GM23248 (cell line): Measurements from ENCODE around the gene TACR1. TPM values are rescaled to one million over a fixed set of nuclear protein-coding genes. Genes with fewer than 3 reads are reported as not detected.

Experiments
- DNase-seq: peaks from one replicate; pipeline ENCODE4 v3.0.0-alpha.2; 2015
- H2AFZ ChIP-seq: fragments of 200-600 bp; sonication (generic); 2 replicates; pipeline ENCODE4 v1.6.1; 2016; ENCODE audit warnings: antibody characterized with exemption
- H3F3A ChIP-seq: fragments of 200-600 bp; sonication (generic); 2 replicates; pipeline ENCODE4 v1.6.1; 2016; ENCODE audit warnings: mild to moderate bottlenecking, antibody characterized with exemption, mixed run types; ENCODE audit not compliant: insufficient read depth
- H3K27ac ChIP-seq: fragments of 200-600 bp; sonication (generic); 2 replicates; pipeline ENCODE4 v1.5.1; 2016; ENCODE audit warnings: mild to moderate bottlenecking
- H3K27me3 ChIP-seq: fragments of 200-600 bp; sonication (generic); replicated peaks from 2 replicates; pipeline ENCODE4 v1.6.1; 2016; ENCODE audit warnings: mild to moderate bottlenecking; ENCODE audit not compliant: insufficient read depth
- H3K36me3 ChIP-seq: fragments of 200-600 bp; sonication (generic); 2 replicates; pipeline ENCODE4 v1.6.1; 2016; ENCODE audit warnings: low read depth, mild to moderate bottlenecking
- H3K4me1 ChIP-seq: fragments of 200-600 bp; sonication (generic); 2 replicates; pipeline ENCODE4 v1.6.1; 2016; ENCODE audit warnings: mild to moderate bottlenecking; ENCODE audit not compliant: insufficient read depth
- H3K4me2 ChIP-seq: fragments of 200-600 bp; sonication (generic); one replicate; pipeline ENCODE4 v1.6.1; 2016; ENCODE audit warnings: mild to moderate bottlenecking; ENCODE audit not compliant: unreplicated experiment
- H3K4me3 ChIP-seq: fragments of 200-600 bp; sonication (generic); 2 replicates; pipeline ENCODE4 v1.5.1; 2016; ENCODE audit warnings: mild to moderate bottlenecking
- H3K79me2 ChIP-seq: fragments of 200-600 bp; sonication (generic); 2 replicates; pipeline ENCODE4 v1.6.1; 2016; ENCODE audit warnings: mild to moderate bottlenecking; ENCODE audit not compliant: insufficient read depth
- H3K9ac ChIP-seq: fragments of 200-600 bp; sonication (generic); 2 replicates; pipeline ENCODE4 v1.6.1; 2016; ENCODE audit warnings: mild to moderate bottlenecking
- H3K9me2 ChIP-seq: fragments of 200-600 bp; sonication (generic); 2 replicates; pipeline ENCODE4 v1.6.1; 2016; ENCODE audit warnings: mixed run types, mild to moderate bottlenecking, moderate library complexity; ENCODE audit not compliant: insufficient read depth
- H3K9me3 ChIP-seq: fragments of 200-600 bp; sonication (generic); one replicate; pipeline ENCODE4 v1.6.1; 2017; ENCODE audit warnings: low read depth
- H4K20me1 ChIP-seq: fragments of 200-600 bp; sonication (generic); 2 replicates; pipeline ENCODE4 v1.6.0; 2016; ENCODE audit not compliant: insufficient read depth
- EZH2 ChIP-seq: fragments of 200-600 bp; sonication (generic); IDR thresholded peaks from 2 replicates; pipeline ENCODE4 v1.6.1; 2018; ENCODE audit warnings: antibody characterized with exemption, mild to moderate bottlenecking; ENCODE audit not compliant: insufficient read depth, poor library complexity, severe bottlenecking
- EZH2phosphoT487 ChIP-seq: fragments of 200-600 bp; sonication (generic); IDR thresholded peaks from 2 replicates; pipeline ENCODE4 v1.6.1; 2018; ENCODE audit warnings: antibody characterized with exemption, moderate library complexity, mild to moderate bottlenecking, low read depth; ENCODE audit not compliant: insufficient read depth
- WGBS, 2 experiments: methylation state at CpG; one replicate each; pipeline ENCODE4 v1.1.6; 2015 to 2017; ENCODE audit warnings: low lambda C conversion rate in 2 of 2, low coverage in 1 of 2; ENCODE audit errors: missing lambda C conversion rate in 2 of 2; 5-methylcytosine and 5-hydroxymethylcytosine counted together
- in situ Hi-C: fragments of 300-500 bp; cut with MboI; formaldehyde crosslinking; loops from 2 replicates; pipeline ENCODE4 v1.15.0; 2020
- polyA plus RNA-seq: library from polyadenylated mRNA; unstranded; fragments of >200 nt; fragmentation: Nextera tagmentation; extraction: Ambion mirVana; gene quantifications from 2 replicates; pipeline ENCODE4 v1.2.1, GENCODE V29; 2016
- total RNA-seq: library from RNA; depleted of rRNA; stranded (reverse); fragments of >200 nt; shearing (Covaris generic); gene quantifications from 2 replicates; pipeline ENCODE4 v1.2.3, GENCODE V29; 2014

TACR1 gene
- total and polyA plus RNA-seq, 2 experiments from 2014 or later = 0.11 to 0.65 TPM

DNA sequence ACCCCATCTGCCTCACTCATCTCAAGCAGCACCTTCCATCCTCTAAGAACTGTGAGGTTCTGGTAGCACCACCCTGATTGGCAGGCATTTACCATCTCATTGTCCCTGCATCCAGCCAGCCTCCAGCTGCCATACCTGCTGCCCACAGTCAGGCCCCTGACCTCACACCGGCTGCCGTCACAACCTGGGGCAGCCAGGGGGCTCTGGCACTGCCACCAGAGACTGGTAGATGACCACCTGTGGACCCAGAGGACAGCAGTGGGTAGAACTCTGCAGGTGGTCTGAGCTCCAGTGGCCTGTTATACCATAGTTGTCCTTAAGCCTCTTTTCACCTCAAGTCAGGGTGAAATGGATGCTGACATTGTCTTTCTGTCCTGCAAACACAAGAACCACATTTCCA lies 171.4 kb downstream of the TACR1 start:
- H3K9me2 ChIP-seq = no peaks in the 10 kb centered on the region

DNA sequence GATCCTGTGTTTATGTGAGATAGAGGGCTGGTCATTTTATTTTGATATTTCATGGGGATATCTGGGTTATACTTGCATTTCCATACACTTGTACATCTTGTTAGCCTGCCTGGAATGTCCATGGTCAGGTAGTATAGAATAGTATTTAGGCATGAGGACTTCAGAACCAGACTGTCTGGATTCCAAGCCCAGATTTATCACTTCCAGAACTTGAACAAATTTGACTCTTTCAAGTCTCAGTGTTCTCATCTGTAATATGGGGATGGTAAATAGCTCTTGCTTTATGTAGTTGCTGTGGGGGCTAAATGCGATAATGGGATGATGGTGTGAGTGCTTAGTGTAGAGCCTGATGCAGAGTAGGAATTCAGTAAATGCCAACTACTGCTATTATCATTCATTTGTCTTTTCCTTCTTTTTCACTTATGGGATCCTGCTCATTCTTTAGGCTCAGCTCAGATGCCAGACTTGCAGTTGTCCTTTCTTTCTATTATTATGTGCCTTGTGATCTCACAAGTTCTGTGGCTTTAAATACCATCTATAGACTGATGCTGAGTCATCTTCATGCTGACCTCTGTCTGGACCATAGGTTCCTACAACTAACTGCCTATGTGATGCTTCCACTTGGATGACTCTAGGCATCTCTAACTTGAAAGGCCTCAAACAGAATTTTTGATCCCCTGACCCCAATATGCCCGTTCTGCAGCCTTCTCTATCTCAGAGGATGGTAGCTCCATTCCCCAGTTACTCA lies 173.5 kb downstream of the TACR1 start:
- 94 to 97% methylated on average over 2 of the region's 2 CpGs for WGBS, 2 experiments

More for the DNA sequence above, 171.4 kb downstream of the TACR1 start:
- WGBS, 2 experiments = 92 to 100% methylated on average over 2 of the region's 2 CpGs
- H3F3A ChIP-seq = no peaks in the 10 kb centered on the region
- in situ Hi-C loops = no loop called here
- no peaks in the 10 kb centered on the region for H3K36me3 ChIP-seq
- H3K4me3 ChIP-seq = no peak overlapping the region
- no peaks in the 10 kb centered on the region for H4K20me1 ChIP-seq
- no peak for DNase-seq
- TF ChIP-seq EZH2phosphoT487 (no peak), EZH2 (no peak)
- no peaks in the 10 kb centered on the region for H3K9me3 ChIP-seq
- no peak overlapping the region for H2AFZ ChIP-seq
- H3K4me1 ChIP-seq = peaks cover 2% of the 10 kb centered on the region
- H3K27me3 ChIP-seq = no peaks in the 10 kb centered on the region
- H3K27ac ChIP-seq = no peak overlapping the region
- H3K9ac ChIP-seq = no peak overlapping the region
- H3K4me2 ChIP-seq = no peak overlapping the region
- no peaks in the 10 kb centered on the region for H3K79me2 ChIP-seq

DNA sequence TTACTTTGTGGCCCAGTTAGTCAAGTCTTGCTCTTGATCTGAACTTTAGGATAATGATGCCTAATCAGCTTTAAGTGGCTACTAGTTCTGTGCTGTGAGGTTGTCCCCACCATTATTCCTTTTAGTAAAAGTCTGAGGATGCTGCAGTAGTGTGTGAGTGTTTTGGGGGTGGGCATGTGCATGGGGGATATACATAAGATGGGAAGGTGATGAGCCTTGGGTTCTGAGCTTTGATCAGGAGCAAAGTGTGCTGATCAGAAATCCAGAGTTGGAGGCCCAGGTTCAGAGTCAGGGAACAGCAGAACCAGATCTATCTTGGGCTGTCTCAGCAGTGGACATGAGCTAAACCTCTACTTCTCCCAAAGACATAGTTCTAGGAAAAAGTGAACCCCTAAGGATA lies 174.1 kb downstream of the TACR1 start:
- H3K79me2 ChIP-seq = no peaks in the 10 kb centered on the region
- in situ Hi-C loops = no loop called here
- no peak overlapping the region for H3K27ac ChIP-seq
- no peak overlapping the region for H3K9ac ChIP-seq
- TF ChIP-seq EZH2 (no peak), EZH2phosphoT487 (no peak)
- peaks cover 22% of the 10 kb centered on the region for H3K4me1 ChIP-seq
- no peaks in the 10 kb centered on the region for H4K20me1 ChIP-seq
- H3K27me3 ChIP-seq = no peaks in the 10 kb centered on the region
- no peak overlapping the region for H3K4me3 ChIP-seq
- H3K4me2 ChIP-seq = no peak overlapping the region
- peaks cover 11% of the 10 kb centered on the region; the same call in 1 of the 2 replicates for H3F3A ChIP-seq
- H3K9me3 ChIP-seq = no peaks in the 10 kb centered on the region
- DNase-seq = no peak
- H2AFZ ChIP-seq = no peak overlapping the region
- H3K9me2 ChIP-seq = no peaks in the 10 kb centered on the region
- H3K36me3 ChIP-seq = no peaks in the 10 kb centered on the region

More for the DNA sequence above, 173.5 kb downstream of the TACR1 start:
- Histone ChIP-seq H3K27ac (no peak overlapping the region), H3K79me2 (no peaks in the 10 kb centered on the region), H4K20me1 (no peaks in the 10 kb centered on the region), H3F3A (peaks cover 11% of the 10 kb centered on the region; the same call in 1 of the 2 replicates), H3K4me3 (no peak overlapping the region), H3K27me3 (no peaks in the 10 kb centered on the region), H3K4me2 (no peak overlapping the region), H3K9me3 (no peaks in the 10 kb centered on the region), H3K4me1 (peaks cover 22% of the 10 kb centered on the region), H3K9ac (no peak overlapping the region), H2AFZ (no peak overlapping the region), H3K9me2 (no peaks in the 10 kb centered on the region), H3K36me3 (no peaks in the 10 kb centered on the region)
- TF ChIP-seq EZH2phosphoT487 (no peak), EZH2 (no peak)
- in situ Hi-C loops = no loop called here
- peak; percentile 17 for DNase-seq

DNA sequence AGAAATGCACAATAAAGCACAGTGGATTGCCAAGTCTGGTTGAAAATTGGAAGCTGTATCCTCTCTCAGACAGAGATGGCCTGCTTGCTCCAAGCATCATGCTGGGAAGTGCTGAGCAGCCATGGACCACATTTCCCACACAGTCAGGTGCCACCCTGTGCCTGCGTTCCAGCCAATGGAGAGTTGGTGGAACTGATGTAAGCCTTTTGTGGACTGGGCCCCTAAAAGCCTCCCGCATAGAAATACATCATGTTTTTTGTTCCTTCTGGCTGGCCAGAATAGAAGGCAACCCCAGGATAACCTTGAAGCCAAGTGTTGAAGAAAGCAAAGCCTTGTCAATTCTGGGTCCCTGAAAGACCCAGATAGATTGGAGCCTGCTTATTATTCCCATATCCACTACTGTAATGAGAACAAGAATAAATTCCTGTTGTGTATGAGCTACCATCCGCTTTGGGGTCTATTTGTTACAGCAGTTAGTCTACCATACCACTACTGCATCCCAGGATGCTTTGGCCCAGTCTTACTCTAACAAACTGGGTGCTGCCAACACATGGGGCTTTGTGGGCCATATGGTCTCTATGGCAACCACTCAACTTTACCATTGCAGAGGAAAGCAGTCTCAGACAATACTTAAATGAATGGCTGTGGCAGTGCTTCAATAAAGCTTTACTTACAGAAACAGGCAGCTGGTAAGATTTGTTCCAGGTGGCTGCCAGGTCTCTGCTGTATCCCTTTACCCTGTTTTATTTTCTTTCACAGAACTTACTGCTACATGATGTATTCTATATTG lies 175.5 kb downstream of the TACR1 start:
- in situ Hi-C loops = no loop called here
- H3K4me3 ChIP-seq = no peak overlapping the region
- TF ChIP-seq EZH2phosphoT487 (no peak), EZH2 (no peak)
- H3K9me3 ChIP-seq = no peaks in the 10 kb centered on the region
- H3K4me2 ChIP-seq = no peak overlapping the region
- H3K9me2 ChIP-seq = no peaks in the 10 kb centered on the region
- peaks cover 11% of the 10 kb centered on the region; the same call in 1 of the 2 replicates for H3F3A ChIP-seq
- no peak overlapping the region for H3K27ac ChIP-seq
- WGBS, 2 experiments = 95 to 97% methylated on average over 3 of the region's 3 CpGs
- H3K9ac ChIP-seq = no peak overlapping the region
- H4K20me1 ChIP-seq = no peaks in the 10 kb centered on the region
- H3K36me3 ChIP-seq = no peaks in the 10 kb centered on the region
- no peak for DNase-seq
- H3K4me1 ChIP-seq = peaks cover 22% of the 10 kb centered on the region
- H3K79me2 ChIP-seq = no peaks in the 10 kb centered on the region
- no peaks in the 10 kb centered on the region for H3K27me3 ChIP-seq
- no peak overlapping the region for H2AFZ ChIP-seq
